SU-DHL-6 (cell line): ENCODE measurements around the gene CGB7.
"Not testable (repeated sequence)": the region's sequence is repeated elsewhere in the genome, so short reads cannot be mapped to it uniquely, and the experiment has no call there.

ENCODE experiments used
- CTCF ChIP-seq: fragments of 200-600 bp; sonication (generic); IDR thresholded peaks from one replicate; pipeline ENCODE4 v1.5.1; 2017; ENCODE audit warnings: antibody characterized with exemption, mild to moderate bottlenecking, low read length, moderate library complexity; ENCODE audit not compliant: insufficient read depth, poor library complexity, severe bottlenecking
- EZH2phosphoT487 ChIP-seq: fragments of 200-600 bp; sonication (generic), shearing (Covaris generic); conservative IDR thresholded peaks from 2 replicates; pipeline ENCODE4 v1.6.1; 2018; ENCODE audit warnings: mild to moderate bottlenecking, antibody characterized with exemption, low read length, moderate library complexity, mixed read lengths

GRCh38 chr19:49025599-49025998 is 31.9 kb downstream of the CGB7 start:
- TF ChIP-seq CTCF, EZH2phosphoT487: not testable (repeated sequence)
